Astrocyte of the hippocampus (primary cell): Measurements from ENCODE around the gene RNF115.
"Not testable (repeated sequence)": the region's sequence is repeated elsewhere in the genome, so short reads cannot be mapped to it uniquely, and the experiment has no call there.

Source experiments
- DNase-seq: peaks from one replicate; pipeline ENCODE4 v3.0.0; 2011; ENCODE audit warnings: low read depth, low spot score

RNF115 gene

GRCh38 chr1:145730467-145730866 lies 93.4 kb downstream of the RNF115 start:
- no peak for DNase-seq

GRCh38 chr1:145729666-145730436 lies 94.0 kb downstream of the RNF115 start:
- DNase-seq = no peak

DNA sequence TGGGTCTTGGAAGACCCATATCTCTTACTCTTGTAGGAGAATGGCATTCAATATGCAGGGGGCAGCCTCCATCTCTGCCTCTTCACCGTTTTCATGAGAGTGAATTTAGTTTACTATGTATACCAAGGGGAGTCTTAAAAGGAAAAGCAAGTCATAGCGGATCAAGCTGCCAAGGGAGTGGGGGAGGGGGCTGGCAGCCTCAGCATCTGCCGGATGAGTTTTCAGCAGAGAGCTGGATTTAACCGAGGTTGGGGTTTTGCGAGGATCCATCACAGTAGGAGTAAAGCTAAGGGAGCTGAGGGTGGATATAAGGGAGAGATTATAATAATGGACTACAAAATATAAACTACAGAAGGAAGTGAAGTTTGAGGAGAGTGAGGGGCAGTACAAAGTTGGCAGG lies 94.7 kb downstream of the RNF115 start:
- DNase-seq = no peak

DNA sequence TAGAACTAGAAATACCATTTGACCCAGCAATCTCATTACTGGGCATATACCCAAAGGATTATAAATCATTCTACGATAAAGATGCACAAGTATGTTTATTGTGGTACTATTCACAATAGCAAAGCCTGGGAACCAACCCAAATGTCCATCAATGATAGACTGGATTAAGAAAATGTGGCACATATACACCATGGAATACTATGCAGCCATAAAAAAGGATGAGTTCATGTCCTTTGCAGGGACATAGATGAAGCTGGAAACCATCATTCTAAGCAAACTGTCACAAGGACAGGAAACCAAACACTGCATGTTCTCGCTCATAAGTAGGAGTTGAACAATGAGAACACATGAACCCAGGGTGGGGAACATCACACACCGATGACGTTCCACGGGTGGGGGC lies 97.7 kb downstream of the RNF115 start:
- not testable (repeated sequence) for DNase-seq

- peak; percentile 86 for DNase-seq
These were observed 102.8 kb downstream of the RNF115 start for GRCh38 chr1:145720878-145721671.

DNA sequence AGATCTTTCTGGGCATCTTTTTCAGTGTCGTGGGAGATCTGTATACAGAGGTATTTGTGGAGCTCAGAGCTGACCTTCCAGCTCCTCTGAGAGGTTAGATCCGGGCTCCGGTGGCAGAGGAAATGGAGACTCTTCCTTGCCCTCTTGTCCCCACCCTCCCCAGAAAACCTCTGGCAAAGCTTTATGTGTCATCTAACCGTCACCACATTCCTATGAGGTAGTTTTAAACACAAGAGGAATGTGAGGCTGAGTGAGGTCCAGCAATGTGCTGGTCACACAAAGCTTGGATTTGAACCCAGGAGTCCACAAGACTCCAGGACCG lies 103.4 kb downstream of the RNF115 start:
- peak; percentile 86 for DNase-seq

DNA sequence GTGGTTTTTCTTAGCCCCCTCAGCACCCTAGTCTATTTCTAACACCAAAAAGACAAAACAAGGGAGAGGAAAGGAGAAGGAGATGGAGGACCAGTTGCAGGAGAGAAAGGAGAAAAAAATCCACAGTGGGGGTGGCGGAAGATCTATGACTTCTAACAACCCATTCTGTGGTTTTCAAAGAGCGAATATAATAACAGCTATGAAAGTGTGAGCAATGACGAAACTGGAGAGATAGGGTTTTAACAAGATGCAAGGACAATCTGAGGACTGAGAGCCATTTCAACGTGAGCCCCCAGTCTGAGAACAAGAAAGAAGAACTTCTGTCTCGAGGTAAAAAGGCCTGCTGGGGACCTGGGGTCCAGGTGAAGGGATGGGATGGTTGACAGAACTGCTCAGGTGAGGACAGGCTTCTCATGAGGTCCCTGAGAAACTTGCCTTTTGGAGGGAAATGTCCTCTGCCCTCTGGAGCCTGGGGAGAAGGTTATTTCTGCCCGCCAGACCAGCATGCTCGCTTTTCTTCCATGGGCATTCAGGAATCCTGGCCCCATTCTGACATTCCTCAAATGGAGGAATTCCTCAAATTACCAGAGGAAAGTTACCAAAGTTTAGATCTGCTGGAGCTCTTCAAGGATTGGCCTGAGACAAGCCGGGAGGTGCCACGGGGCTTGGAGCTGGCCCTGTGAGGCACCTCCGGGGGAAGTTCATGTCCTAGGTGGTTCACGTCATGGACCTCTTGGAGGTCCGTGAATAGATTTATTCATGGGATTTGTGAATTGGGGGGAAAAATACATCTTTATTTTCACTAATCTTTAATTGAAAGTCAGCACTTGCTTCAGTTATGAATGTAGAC lies 104.4 kb downstream of the RNF115 start, which contains the start of gene CD160:
Gene CD160 (plus strand): TSS at position 270 of the 850 bp plus-strand sequence. CDS start 8,829 bp downstream, outside the sequence.
- DNase-seq = peak; percentile 39

DNA sequence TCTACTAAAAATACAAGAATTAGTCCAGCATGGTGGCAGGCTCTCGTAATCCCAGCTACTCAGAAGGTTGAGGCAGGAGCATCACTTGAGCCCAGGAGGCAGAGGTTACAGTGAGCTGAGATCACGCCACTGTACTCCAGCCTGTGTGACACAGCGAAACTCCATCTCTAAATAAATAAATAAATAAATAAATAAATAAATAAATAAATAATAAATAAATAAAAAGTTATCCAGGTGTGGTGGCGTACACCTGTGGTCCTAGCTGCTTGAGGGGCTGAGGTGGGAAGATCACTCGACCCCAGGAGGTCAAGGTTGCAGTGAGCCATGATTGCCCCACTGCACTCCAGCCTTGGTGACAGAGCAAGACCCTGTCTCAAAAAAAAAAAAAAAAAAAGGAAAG lies 105.4 kb downstream of the RNF115 start:
- not testable (repeated sequence) for DNase-seq

DNA sequence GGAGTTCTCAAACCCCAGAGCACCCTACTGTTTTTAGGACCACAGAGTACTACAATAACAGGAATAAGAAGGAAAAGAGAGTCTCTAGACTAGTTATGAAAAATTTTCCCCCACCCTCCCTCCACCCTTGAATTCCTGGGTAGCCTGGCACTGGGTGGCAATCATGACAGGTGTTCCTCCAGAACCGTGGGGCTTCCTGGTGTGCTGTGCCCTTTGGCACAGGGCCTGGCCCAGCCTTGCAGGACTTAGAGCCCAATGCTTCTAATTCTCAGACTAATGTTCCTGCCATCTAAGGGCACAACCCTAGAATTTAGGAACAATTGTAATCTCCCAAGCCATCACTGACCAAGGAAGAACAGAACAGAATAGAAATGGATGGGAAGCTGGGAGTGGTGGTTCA lies 106.1 kb downstream of the RNF115 start:
- no peak for DNase-seq

GRCh38 chr1:145716641-145717345 lies 107.1 kb downstream of the RNF115 start:
- DNase-seq = peak; percentile 32

DNA sequence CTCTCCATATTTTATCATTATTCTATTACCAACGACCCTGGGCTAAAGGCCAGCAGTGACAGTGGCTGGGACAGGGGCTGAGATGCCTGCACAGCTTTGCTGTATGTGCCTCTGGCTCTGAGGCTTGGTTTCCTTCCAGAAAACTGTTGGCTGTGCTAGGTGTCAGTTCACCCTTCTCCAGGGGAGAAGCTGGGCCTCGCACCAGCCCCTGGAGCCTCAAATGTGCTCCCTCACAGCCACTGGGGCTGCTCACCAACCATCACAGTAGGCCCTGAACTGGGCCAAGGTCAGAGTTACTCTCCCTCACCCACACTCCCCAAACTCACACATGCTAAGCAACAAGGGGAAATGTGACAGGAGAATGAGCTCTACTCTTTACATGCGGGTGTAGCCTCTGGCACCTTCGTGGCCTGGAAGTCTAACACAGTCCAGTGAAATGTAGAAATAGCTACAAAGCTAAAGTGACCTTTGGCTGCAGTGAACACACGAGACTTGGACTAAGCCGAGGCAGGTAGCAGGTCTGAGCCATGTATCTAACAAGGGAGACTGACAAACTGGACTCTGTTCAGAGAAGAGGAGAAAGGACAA lies 109.3 kb downstream of the RNF115 start:
- DNase-seq = no peak

- no peak for DNase-seq
These were observed 112.7 kb downstream of the RNF115 start for GRCh38 chr1:145711213-145711651.

DNA sequence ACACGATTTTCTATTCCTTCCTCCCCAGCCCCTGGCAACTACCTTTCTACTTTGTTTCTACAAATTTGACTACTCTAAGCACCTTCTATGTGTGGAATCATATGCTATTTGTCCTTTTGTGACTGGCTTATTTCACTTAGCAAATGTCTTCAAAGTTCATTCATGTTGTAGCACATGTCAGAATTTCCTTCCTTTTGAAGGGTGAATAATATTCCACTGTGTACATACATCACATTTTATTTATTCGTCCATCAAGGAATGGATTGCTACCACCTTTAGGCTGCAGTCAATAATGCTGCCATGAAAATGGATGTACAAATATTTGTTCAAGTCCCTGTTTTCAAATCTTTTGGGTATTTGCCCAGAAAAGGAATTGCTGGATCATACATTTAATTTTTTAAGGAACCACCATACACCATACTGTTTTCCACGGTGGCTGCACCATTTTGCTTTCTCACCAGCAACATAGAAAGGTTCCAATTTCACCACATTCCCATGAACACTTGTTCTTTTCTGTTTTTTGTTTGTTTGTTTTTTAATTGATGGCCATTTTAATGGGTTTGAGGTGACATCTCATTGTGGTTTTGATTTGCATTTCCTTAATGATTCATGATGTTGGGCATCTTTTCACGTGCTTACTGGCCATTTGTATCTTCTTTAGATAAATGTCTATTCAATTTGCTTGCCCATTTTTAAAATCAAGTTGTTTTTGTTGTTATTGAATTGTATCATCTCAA lies 113.4 kb downstream of the RNF115 start:
- DNase-seq = no peak

DNA sequence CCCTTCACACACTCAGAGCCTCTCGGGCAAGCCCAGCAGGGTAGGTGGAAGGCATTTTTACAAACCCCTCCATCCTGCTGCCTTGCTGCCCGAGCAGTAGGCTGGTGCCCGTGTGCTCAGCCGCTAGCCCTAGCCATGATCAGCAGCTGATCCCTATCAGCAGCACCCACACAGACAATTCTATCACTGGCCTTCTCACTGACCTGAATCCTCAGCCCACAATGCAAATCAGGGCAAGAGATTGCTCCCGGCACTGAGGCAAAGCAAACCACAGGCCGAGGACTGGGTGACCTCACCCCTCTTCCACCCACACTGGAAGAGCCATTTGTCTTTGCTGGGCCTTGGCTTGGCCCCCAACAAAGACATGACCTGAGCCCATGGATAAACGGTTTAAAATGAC lies 115.8 kb downstream of the RNF115 start:
- no peak for DNase-seq

GRCh38 chr1:145707183-145707867 lies 116.6 kb downstream of the RNF115 start, which contains the start of gene PDZK1:
Gene PDZK1, minus strand, starts transcription at chr1:145707368. Its CDS starts 19,347 bp downstream, at chr1:145688021.
- no peak for DNase-seq

- DNase-seq = peak; percentile 32
These were observed 117.7 kb downstream of the RNF115 start for GRCh38 chr1:145706086-145706664.

DNA sequence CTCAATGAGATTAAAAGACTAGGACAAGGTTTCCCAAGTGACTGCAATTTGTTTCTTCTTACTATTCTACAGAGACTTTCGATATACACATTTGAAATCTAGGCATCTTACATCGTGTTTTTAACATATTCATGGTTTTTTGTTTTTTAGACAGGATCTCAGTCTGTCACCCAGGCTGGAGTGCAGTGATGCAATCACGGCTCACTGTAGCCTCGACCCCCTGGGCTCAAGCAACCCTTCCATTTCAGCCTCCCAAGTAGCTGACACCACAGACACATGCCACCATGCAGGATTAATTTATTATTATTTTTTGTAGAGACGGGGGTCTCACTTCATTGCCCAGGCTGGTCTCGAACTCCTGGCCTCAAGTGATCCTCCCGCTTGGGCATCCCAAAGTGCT lies 118.3 kb downstream of the RNF115 start:
- DNase-seq = no peak

- DNase-seq = no peak
These were observed 121.1 kb downstream of the RNF115 start for GRCh38 chr1:145702826-145703225.

- DNase-seq = no peak
These were observed 121.8 kb downstream of the RNF115 start for GRCh38 chr1:145702052-145702451.
